H1 (cell line): ENCODE measurements around the gene ASPG. TPM values are rescaled to one million over a fixed set of nuclear protein-coding genes. Genes with fewer than 3 reads are reported as not detected.

Source experiments
- CTCF ChIA-PET: fragments of 300-600 bp; sonication (Branson Sonifier 250); formaldehyde crosslinking; loops from one replicate; lab custom pipeline; 2021; ENCODE audit not compliant: partially characterized antibody; lab: Charles Lee
- POLR2A ChIA-PET: fragments of 300-600 bp; sonication (Branson Sonifier 250); formaldehyde crosslinking; loops from one replicate; lab custom pipeline; 2021; ENCODE audit warnings: inconsistent platforms; ENCODE audit not compliant: partially characterized antibody; lab: Charles Lee
- DNase-seq, 2 experiments: peaks; one replicate each; pipeline versions ENCODE4 v3.0.0 to v3.0.0-alpha.2; 2010 to 2022; ENCODE audit warnings: low spot score in 2 of 2, low read depth in 1 of 2, mixed read lengths in 1 of 2
- FAIRE-seq: peaks from 2 replicates; lab custom pipeline; 2011; peaks lifted over from hg19 to GRCh38; lab: Jason Lieb, UNC
- H2AFZ ChIP-seq: 2 replicates; pipeline ENCODE4 v1.8.1; 2012; ENCODE audit warnings: low read length, inconsistent platforms
- H2AK5ac ChIP-seq: 2 replicates; pipeline ENCODE4 v1.6.1; 2013; ENCODE audit warnings: low read depth, low read length
- H2BK120ac ChIP-seq: replicated peaks from 2 replicates; pipeline ENCODE3; 2013; ENCODE audit warnings: low read depth, low read length, inconsistent platforms
- H2BK12ac ChIP-seq: 2 replicates; pipeline ENCODE4 v1.6.1; 2013; ENCODE audit warnings: low read depth, low read length
- H2BK15ac ChIP-seq: 2 replicates; pipeline ENCODE4 v1.6.1; 2013; ENCODE audit warnings: low read length
- H2BK20ac ChIP-seq: 2 replicates; pipeline ENCODE4 v1.6.1; 2013; ENCODE audit warnings: low read length
- H2BK5ac ChIP-seq: 2 replicates; pipeline ENCODE4 v1.6.1; 2013; ENCODE audit warnings: low read depth, low read length
- H3K14ac ChIP-seq: 2 replicates; pipeline ENCODE4 v1.6.1; 2013; ENCODE audit warnings: inconsistent platforms; ENCODE audit not compliant: insufficient read length
- H3K18ac ChIP-seq: 2 replicates; pipeline ENCODE4 v1.6.1; 2013; ENCODE audit warnings: low read length; ENCODE audit errors: extremely low read depth
- H3K23ac ChIP-seq: 2 replicates; pipeline ENCODE4 v1.6.1; 2013; ENCODE audit warnings: inconsistent platforms; ENCODE audit not compliant: insufficient read length
- H3K23me2 ChIP-seq: 2 replicates; pipeline ENCODE4 v1.6.1; 2013; ENCODE audit warnings: low read depth, low read length
- H3K27ac ChIP-seq: 2 replicates; pipeline ENCODE4 v1.6.1; 2011; ENCODE audit warnings: low read depth, low read length, inconsistent platforms
- H3K27me3 ChIP-seq, 4 experiments: replicated peaks in 1 of 4; 1 replicate in 1 of 4; 2 replicates in 3 of 4; pipeline versions ENCODE4 v1.6.1 to v1.8.1; 2011 to 2013; ENCODE audit warnings: low read length in 3 of 4, mild to moderate bottlenecking in 3 of 4, inconsistent platforms in 2 of 4, mixed read lengths in 2 of 4, moderate library complexity in 1 of 4; ENCODE audit not compliant: control insufficient read depth in 3 of 4, insufficient read depth in 3 of 4; ENCODE audit errors: extremely low read depth in 1 of 4
- H3K36me3 ChIP-seq, 4 experiments: 2 replicates each; pipeline versions ENCODE4 v1.6.1 to v1.8.1; 2011 to 2013; ENCODE audit warnings: mild to moderate bottlenecking in 4 of 4, low read length in 3 of 4, moderate library complexity in 2 of 4, control low read depth in 1 of 4, inconsistent platforms in 1 of 4; ENCODE audit not compliant: insufficient read depth in 4 of 4, control insufficient read depth in 2 of 4
- H3K4ac ChIP-seq: replicated peaks from 2 replicates; pipeline ENCODE3; 2013; ENCODE audit warnings: low read length, low read depth, mixed read lengths, inconsistent platforms; ENCODE audit not compliant: insufficient read length
- H3K4me1 ChIP-seq, 4 experiments: replicated peaks in 1 of 4; 1 replicate in 1 of 4; 2 replicates in 3 of 4; pipeline versions ENCODE4 v1.6.1 to v1.8.1; 2011 to 2013; ENCODE audit warnings: low read length in 3 of 4, inconsistent platforms in 2 of 4, mixed read lengths in 1 of 4; ENCODE audit not compliant: insufficient read depth in 4 of 4, control insufficient read depth in 3 of 4
- H3K4me2 ChIP-seq, 2 experiments: 2 replicates each; pipeline versions ENCODE4 v1.6.1 to v1.8.1; 2011 to 2013; ENCODE audit warnings: low read depth in 2 of 2, low read length in 2 of 2, control low read depth in 1 of 2, inconsistent platforms in 1 of 2, mild to moderate bottlenecking in 1 of 2; ENCODE audit not compliant: insufficient read depth in 1 of 2
- H3K4me3 ChIP-seq, 4 experiments: fragments of 200-600, 300-600 bp in 1 of 4; sonication (generic), shearing (Covaris generic), sonication (Bioruptor Twin) in 1 of 4; 2 replicates each; pipeline versions ENCODE4 v1.5.1 to v1.8.1; 2011 to 2016; ENCODE audit warnings: low read length in 4 of 4, low read depth in 3 of 4, control low read depth in 2 of 4, inconsistent platforms in 2 of 4, mild to moderate bottlenecking in 2 of 4, mixed read lengths in 1 of 4, moderate library complexity in 1 of 4; ENCODE audit not compliant: insufficient read depth in 2 of 4; ENCODE audit errors: extremely low read depth in 1 of 4
- H3K56ac ChIP-seq: replicated peaks from 2 replicates; pipeline ENCODE3; 2013; ENCODE audit warnings: low read depth, mild to moderate bottlenecking, mixed read lengths, low read length, inconsistent platforms; ENCODE audit not compliant: insufficient read length
- H3K79me1 ChIP-seq: 2 replicates; pipeline ENCODE4 v1.6.1; 2013; ENCODE audit warnings: low read depth, low read length, control low read depth
- H3K79me2 ChIP-seq, 2 experiments: 2 replicates each; pipeline versions ENCODE4 v1.6.1 to v1.8.1; 2012 to 2013; ENCODE audit warnings: low read length in 2 of 2, mild to moderate bottlenecking in 2 of 2, inconsistent platforms in 1 of 2; ENCODE audit not compliant: insufficient read depth in 2 of 2, control insufficient read depth in 1 of 2
- H3K9ac ChIP-seq, 4 experiments: replicated peaks in 1 of 4; 1 replicate in 1 of 4; 2 replicates in 3 of 4; pipeline versions ENCODE4 v1.6.1 to v1.8.1; 2011 to 2013; ENCODE audit warnings: low read depth in 3 of 4, low read length in 3 of 4, control low read depth in 2 of 4, mild to moderate bottlenecking in 2 of 4, moderate library complexity in 2 of 4, inconsistent platforms in 1 of 4; ENCODE audit errors: extremely low read depth in 1 of 4
- H3K9me3 ChIP-seq, 2 experiments: 2 replicates each; pipeline versions ENCODE4 v1.6.1 to v1.8.1; 2012 to 2013; ENCODE audit warnings: mild to moderate bottlenecking in 2 of 2, moderate library complexity in 2 of 2, control low read depth in 1 of 2, inconsistent platforms in 1 of 2, low read depth in 1 of 2, low read length in 1 of 2, mixed read lengths in 1 of 2; ENCODE audit not compliant: insufficient read depth in 2 of 2
- H4K20me1 ChIP-seq, 2 experiments: replicated peaks in 1 of 2; 2 replicates each; pipeline versions ENCODE3 to v1.8.1; 2011 to 2013; ENCODE audit warnings: inconsistent platforms in 2 of 2, low read length in 2 of 2, mild to moderate bottlenecking in 1 of 2; ENCODE audit not compliant: insufficient read depth in 2 of 2, control insufficient read depth in 1 of 2
- H4K5ac ChIP-seq: 2 replicates; pipeline ENCODE4 v1.6.1; 2013; ENCODE audit warnings: low read length, low read depth, mixed read lengths, inconsistent platforms; ENCODE audit not compliant: insufficient read length
- H4K8ac ChIP-seq: 2 replicates; pipeline ENCODE4 v1.8.0; 2013; ENCODE audit warnings: mild to moderate bottlenecking, moderate library complexity, low read length, inconsistent platforms; ENCODE audit not compliant: insufficient read depth; ENCODE audit errors: extremely low read depth
- H4K91ac ChIP-seq: replicated peaks from 2 replicates; pipeline ENCODE3; 2013; ENCODE audit warnings: low read length, mixed read lengths, inconsistent platforms; ENCODE audit not compliant: insufficient read length
- JUN ChIP-seq: IDR thresholded peaks from 2 replicates; pipeline ENCODE4 v1.6.1; 2011; ENCODE audit warnings: low read depth, mild to moderate bottlenecking, improper control_type of control experiment, low read length
- RXRA ChIP-seq: IDR thresholded peaks from 2 replicates; pipeline ENCODE4 v1.6.1; 2011; ENCODE audit warnings: low read depth, mild to moderate bottlenecking, low read length, moderate library complexity; ENCODE audit not compliant: insufficient read depth
- SP1 ChIP-seq: IDR thresholded peaks from 2 replicates; pipeline ENCODE4 v1.6.1; 2011; ENCODE audit warnings: low read depth, low read length
- TCF12 ChIP-seq: IDR thresholded peaks from 2 replicates; pipeline ENCODE4 v1.6.1; 2011; ENCODE audit warnings: low read depth, mild to moderate bottlenecking, low read length
- WGBS, 2 experiments: shearing (Covaris generic) in 1 of 2; methylation state at CpG; one replicate each; pipeline versions ENCODE4 v1.1.6 to v1.1.7; 2013 to 2015; ENCODE audit warnings: low lambda C conversion rate in 2 of 2, mixed read lengths in 2 of 2, inconsistent platforms in 1 of 2, low coverage in 1 of 2, missing lambda C conversion rate in 1 of 2; ENCODE audit not compliant: insufficient replicate concordance in 2 of 2, insufficient coverage in 1 of 2, insufficient read length in 1 of 2; ENCODE audit errors: extremely low coverage in 1 of 2, missing lambda C conversion rate in 1 of 2; 5-methylcytosine and 5-hydroxymethylcytosine counted together
- polyA plus RNA-seq, 7 experiments: library from polyadenylated mRNA; depleted of rRNA in 3 of 7; stranded (reverse) in 5 of 7; unstranded in 2 of 7; fragments of >200 nt in 5 of 7; fragments of 200-250 nt in 2 of 7; gene quantifications; 1 replicate in 5 of 7; 2 replicates in 1 of 7; 4 replicates in 1 of 7; pipeline versions ENCODE4 v1.2.1 to v1.2.3, GENCODE V29; 2011 to 2013; ENCODE audit warnings: missing spikeins in 2 of 7, mixed read lengths in 2 of 7
- total RNA-seq: library from RNA; stranded (reverse); fragmentation: NEBNext Ultra II Directional; extraction: Animal tissue kit (Norgen Biotek cat#: 25700); gene quantifications from 2 replicates; pipeline ENCODE4 v1.2.1, GENCODE V29; 2021

ASPG gene
- total and polyA plus RNA-seq, 2 of the 8 experiments (the other 6 are each of a cell fraction or from before 2014, with no cell fraction given): 0.34 to 0.59 TPM

GRCh38 chr14:104044016-104044415 is 41.5 kb upstream of the ASPG start:
- Histone ChIP-seq H2BK5ac (no peak overlapping the region), H2AFZ (no peak overlapping the region), H3K18ac (no peak overlapping the region), H3K27me3 (no peaks in the 10 kb centered on the region), H3K79me2 (no peaks in the 10 kb centered on the region), H3K4me1 (peaks cover 0 to 2% (median 0%) of the 10 kb centered on the region in 4 experiments; a peak in 2 of 7 replicates), H3K9ac (no peak overlapping the region), H4K8ac (no peak overlapping the region; the same call in 1 of the 2 replicates), H2AK5ac (no peak overlapping the region), H3K4me3 (no peak overlapping the region), H3K9me3 (no peaks in the 10 kb centered on the region), H3K4me2 (no peak overlapping the region), H2BK12ac (no peak overlapping the region), H3K56ac (no peak overlapping the region), H3K79me1 (no peaks in the 10 kb centered on the region), H2BK15ac (no peak overlapping the region), H3K14ac (no peak overlapping the region), H4K20me1 (no peaks in the 10 kb centered on the region), H3K4ac (no peak overlapping the region), H4K91ac (no peak overlapping the region), H3K36me3 (no peaks in the 10 kb centered on the region), H3K23ac (no peak overlapping the region), H2BK120ac (no peak overlapping the region), H4K5ac (no peak overlapping the region), H3K23me2 (no peaks in the 10 kb centered on the region), H2BK20ac (no peak overlapping the region), H3K27ac (no peak overlapping the region)
- ChIA-PET CTCF (interaction anchor here (0.6 to 1.3 kb wide), 4 partner anchors 34 to 235 kb away, joined by 3 read pairs; no protein-coding TSS in a partner anchor), POLR2A (no interaction called here)
- DNase-seq: no peak
- 89% methylated on average over 6 of the region's 6 CpGs; no CpG with 5 or more reads in 1 of the 2 experiments for WGBS, 2 experiments
- no peak for FAIRE-seq
- TF ChIP-seq SP1: no peak
- no peak for TF ChIP-seq TCF12
- TF ChIP-seq RXRA: no peak
- no peak for TF ChIP-seq JUN
